Measurements from ENCODE around the gene BTN1A1.

GRCh38 chr6:26533532-26533931 lies 33.4 kb downstream of the BTN1A1 start:
- no peak for TF ChIP-seq EZH2 (IDR thresholded peaks at IDR 0.05; ENCODE audit: low read length, missing control alignments)
- TF ChIP-seq CTCF (conservative IDR thresholded peaks at IDR 0.05 in 1 of 2, IDR thresholded peaks at IDR 0.05 in 1 of 2; ENCODE audit: low read depth in 1 of 2, low read length in 2 of 2): no peak
